Sigmoid colon (tissue), 4 donors: Measurements from ENCODE around the gene CA6.

ENCODE experiments used
- POLR2AphosphoS5 ChIP-seq, 4 donors: sonication (generic); formaldehyde crosslinking; IDR thresholded peaks; one replicate each; pipeline ENCODE4 v1.6.1; 2017; ENCODE audit warnings: antibody characterized with exemption in 4 of 4
- TF ChIP-seq, protein P1 (sequence below), 4 experiments: fragments of 450-650 bp in 3 of 4; fragments of 200-600 bp in 1 of 4; IDR thresholded peaks; one replicate each; pipeline ENCODE4 v1.5.1; 2016 to 2019; ENCODE audit warnings: antibody characterized with exemption in 4 of 4, mild to moderate bottlenecking in 3 of 4, moderate library complexity in 2 of 4

DNA sequence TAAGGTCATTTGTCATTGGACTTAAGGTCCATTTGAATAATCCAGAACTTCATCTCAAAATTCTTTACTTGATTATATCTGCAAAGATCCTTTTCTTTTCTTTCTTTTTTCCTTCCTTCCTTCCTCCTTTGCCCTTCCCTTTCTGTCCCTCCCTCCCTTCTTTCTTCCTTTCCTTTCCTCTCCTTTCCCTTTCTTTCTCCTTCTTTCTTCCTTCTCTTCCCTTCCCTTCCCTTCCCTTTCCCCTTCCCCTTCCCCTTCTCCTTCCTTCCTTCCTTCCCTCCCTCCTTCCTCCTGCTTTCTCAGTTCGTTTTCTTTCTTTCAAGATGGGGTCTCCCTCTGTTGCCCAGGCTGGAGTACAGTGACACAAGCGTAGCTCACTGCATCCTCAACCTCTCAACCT is 35.5 kb downstream of the CA6 start:
- no peak for TF ChIP-seq POLR2AphosphoS5 (IDR thresholded peaks at IDR 0.05)
- TF ChIP-seq, protein P1, sequence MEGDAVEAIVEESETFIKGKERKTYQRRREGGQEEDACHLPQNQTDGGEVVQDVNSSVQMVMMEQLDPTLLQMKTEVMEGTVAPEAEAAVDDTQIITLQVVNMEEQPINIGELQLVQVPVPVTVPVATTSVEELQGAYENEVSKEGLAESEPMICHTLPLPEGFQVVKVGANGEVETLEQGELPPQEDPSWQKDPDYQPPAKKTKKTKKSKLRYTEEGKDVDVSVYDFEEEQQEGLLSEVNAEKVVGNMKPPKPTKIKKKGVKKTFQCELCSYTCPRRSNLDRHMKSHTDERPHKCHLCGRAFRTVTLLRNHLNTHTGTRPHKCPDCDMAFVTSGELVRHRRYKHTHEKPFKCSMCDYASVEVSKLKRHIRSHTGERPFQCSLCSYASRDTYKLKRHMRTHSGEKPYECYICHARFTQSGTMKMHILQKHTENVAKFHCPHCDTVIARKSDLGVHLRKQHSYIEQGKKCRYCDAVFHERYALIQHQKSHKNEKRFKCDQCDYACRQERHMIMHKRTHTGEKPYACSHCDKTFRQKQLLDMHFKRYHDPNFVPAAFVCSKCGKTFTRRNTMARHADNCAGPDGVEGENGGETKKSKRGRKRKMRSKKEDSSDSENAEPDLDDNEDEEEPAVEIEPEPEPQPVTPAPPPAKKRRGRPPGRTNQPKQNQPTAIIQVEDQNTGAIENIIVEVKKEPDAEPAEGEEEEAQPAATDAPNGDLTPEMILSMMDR (IDR thresholded peaks at IDR 0.05) = no peak
